GM19351 (cell line): ENCODE measurements around the gene ZNF512B.
"Not testable (repeated sequence)": the region's sequence is repeated elsewhere in the genome, so short reads cannot be mapped to it uniquely, and the experiment has no call there.

ENCODE experiments used
- ATAC-seq: cut with Tn5 transposase; IDR thresholded peaks from one replicate; pipeline ENCODE4 v1.9.1; 2021; ENCODE audit warnings: mild to moderate bottlenecking, moderate library complexity; ENCODE audit not compliant: unreplicated experiment

The ZNF512B gene

GRCh38 chr20:63935447-63935846, 34.3 kb downstream of the ZNF512B start:
- no peak for ATAC-seq

GRCh38 chr20:63934271-63935068, 35.3 kb downstream of the ZNF512B start:
- no peak for ATAC-seq

DNA sequence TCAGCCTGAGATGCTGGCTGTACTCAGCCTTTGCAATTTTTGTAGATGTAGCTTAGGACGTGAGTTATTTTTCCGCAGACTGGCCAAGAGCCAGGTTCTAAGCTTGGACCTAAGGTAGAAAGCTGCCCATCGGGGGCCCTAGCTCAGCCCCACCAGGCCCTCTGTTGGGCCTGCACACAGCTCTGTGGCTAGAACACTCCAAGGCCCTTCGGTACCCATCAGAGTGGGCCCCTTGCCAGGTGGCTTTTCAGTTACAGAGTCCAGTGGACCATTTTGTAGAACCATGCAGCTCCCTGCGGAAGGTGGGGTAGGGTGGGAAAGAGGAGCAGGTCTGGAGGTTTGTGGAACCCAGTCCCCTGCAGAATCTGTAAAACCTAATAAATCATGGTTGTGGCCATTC, 36.1 kb downstream of the ZNF512B start:
- no peak for ATAC-seq

DNA sequence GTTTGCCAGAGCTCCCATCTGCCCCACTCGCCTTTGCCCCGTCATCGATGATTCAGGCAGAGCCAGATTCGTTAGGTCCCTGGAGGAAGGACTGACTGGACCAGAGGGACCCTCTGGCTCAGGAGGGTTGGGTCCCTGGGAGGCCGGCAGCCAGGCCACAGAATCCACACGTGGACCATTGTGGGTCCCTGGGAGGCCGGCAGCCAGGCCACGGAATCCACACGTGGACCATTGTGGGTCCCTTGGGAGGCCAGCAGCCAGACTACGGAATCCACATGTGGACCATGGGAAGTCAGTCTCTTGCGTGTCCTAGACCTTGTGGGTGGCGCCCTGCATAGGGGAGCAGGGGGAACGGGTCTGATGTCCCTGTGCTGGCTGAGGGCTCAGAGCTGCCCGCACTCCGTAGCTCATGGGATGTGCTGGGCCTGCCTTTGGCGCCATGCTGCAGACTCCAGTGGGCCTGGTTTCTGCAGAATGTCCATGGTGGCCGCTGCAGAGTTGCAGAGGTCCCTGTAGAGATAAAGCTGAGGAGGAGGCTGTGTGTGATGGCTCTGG, 37.0 kb downstream of the ZNF512B start:
- ATAC-seq = no peak

DNA sequence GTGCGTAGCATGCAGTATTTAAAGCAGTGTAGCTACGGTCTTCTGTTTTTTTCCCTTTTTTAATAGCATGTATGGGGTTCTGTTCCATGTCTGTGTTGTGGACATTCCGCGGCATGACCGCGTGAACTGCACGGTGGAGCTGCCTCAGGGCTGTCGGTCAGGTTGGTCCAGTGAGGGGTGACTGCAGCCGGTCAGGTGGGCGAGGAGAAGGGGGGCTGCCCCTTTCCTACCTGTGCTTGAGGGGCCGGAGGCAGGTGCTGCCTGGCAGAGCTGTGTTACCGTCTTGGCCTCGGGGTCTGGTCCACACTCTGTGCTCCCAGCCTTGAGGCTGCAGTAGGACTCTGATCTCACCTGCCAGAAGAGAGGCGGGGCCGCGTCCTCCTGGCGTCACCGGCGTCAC, 38.0 kb downstream of the ZNF512B start:
- no peak for ATAC-seq

GRCh38 chr20:63930971-63931553, 38.7 kb downstream of the ZNF512B start:
- ATAC-seq = no peak

- ATAC-seq = not testable (repeated sequence)
Measured at GRCh38 chr20:63929473-63929883, 40.3 kb downstream of the ZNF512B start.

- ATAC-seq = no peak
Measured at GRCh38 chr20:63929071-63929470, 40.7 kb downstream of the ZNF512B start.

GRCh38 chr20:63926298-63926697, 43.4 kb downstream of the ZNF512B start:
- no peak for ATAC-seq

DNA sequence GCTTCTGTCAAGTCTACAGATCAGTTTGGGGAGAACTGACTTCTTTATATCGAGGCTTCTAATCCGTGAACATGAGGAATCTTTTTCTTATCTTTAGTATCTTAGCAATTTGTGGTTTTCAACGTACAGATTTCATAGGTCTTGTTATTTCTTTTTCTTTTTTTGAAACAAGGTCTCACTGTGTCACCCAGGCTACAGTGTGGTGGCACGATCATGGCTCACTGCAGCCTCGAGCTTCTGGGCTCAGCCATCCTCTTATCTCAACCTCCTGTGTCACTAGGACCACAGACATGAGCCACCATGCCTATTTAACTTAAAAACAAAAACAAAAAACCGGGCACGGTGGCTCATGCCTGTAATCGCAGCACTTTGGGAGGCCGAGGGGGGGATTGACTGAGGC, 45.5 kb downstream of the ZNF512B start:
- no peak for ATAC-seq

- ATAC-seq = no peak
Measured at GRCh38 chr20:63923651-63924050, 46.1 kb downstream of the ZNF512B start.

DNA sequence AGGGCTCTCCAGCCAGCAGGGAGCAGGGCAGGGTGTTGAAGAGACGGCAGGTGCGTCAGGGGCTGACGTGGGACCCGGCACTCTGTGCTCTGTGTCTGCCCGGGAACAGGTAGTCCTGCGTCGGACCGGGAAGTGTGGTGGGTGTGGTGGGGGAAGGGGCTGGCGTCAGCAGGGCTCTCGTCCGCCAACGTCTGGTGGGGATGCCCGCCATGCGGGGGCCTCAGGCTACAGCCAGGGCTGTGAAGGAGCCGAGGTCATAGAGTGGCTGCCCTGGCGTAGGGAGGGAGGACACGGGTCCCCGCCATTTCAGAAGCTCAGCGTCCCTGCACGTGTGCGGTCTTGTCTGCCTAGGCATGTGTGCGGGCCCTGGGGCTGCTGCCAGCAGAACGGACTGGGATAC, 49.5 kb downstream of the ZNF512B start:
- ATAC-seq = no peak

- ATAC-seq = no peak
Measured at GRCh38 chr20:63919130-63919529, 50.6 kb downstream of the ZNF512B start.

DNA sequence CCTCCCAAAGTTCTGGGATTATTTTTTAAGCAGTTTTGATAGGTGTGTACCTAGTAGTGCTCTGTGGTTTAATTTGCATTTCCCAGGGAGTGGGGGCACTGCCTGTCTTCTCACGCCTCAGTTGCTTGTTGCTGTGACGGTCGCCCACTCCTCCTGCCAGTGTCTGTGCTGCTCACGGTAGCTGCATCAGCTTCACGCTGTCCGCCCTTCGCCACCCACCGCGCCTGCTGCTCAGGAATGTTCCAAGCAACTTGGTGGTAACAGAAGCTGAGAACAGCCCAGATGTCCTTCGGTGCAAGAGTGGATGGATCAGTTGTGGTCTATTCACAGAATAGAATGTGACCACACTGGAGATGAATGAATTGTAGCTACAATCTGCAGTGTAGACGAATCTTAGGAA, 51.9 kb downstream of the ZNF512B start:
- ATAC-seq = no peak

DNA sequence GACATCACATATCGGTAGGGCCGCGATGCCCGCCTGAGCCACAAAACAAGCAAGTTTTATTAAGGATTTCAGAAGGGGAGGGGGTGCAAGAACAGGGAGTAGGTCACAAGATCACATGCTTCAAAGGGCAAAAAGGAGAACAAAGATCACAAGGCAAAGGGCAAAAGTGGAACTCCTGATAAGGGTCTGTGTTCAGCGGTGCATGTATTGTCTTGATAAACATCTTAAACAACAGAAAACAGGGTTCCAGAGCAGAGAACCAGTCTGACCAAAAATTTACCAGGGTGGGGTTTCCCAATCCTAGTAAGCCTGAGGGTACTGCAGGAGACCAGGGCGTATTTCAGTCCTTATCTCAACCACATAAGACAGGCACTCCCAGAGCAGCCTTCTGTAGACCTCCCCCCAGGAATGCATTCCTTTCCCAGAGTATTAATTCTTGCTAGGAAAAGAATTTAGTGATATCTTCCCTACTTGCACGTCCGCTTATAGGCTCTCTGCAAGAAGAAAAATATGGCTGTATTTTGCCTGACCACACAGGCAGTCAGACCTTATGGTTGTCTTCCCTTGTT, 53.3 kb downstream of the ZNF512B start:
- ATAC-seq = not testable (repeated sequence)

GRCh38 chr20:63915471-63915870, 54.3 kb downstream of the ZNF512B start:
- no peak for ATAC-seq

DNA sequence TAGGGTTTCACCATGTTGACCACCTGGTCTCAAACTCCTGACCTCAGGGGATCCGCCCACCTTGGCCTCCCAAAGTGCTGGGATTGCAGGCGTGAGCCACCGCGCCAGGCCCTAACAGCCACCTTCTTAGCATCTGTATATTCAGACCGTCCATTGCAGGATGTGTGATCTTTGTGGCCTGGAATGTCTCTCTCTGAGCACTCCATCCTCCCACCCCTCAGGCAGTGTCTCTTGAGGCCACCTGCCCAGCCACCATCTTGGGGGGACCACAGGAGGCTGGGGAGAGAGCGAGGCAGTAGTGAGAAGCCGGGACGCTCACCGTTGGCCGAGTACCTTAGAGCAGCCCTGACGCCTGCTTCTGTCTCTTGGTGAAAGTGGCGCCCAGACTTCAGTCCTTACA, 56.0 kb downstream of the ZNF512B start:
- no peak for ATAC-seq

DNA sequence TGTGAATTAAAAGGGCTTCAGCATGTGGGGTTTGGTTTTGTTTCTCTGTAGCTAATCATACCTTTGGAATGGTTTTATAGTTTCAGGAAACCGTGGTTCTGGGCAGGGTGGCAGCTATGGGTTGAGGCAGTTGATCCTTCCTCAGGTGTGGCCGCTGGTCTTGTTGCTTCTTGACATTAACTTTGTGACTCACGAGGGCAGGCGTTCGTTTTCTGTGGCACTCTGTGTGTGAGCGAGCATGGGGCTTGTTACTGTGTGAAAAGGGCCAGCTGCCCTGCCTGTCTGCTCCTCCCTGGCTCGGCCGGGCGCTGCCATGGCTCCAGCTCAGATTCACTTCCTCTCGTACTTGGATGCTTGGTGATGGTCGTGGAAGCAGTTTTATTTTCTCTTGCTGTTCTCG, 58.6 kb downstream of the ZNF512B start:
- ATAC-seq = no peak

- no peak for ATAC-seq
Measured at GRCh38 chr20:63908008-63908682, 61.6 kb downstream of the ZNF512B start.
